GM08714 (cell line): ENCODE results near the gene GPATCH11.

ENCODE experiments used
- H3K4me3 ChIP-seq: fragments of 200-500 bp; sonication (Bioruptor generic); 2 replicates; pipeline ENCODE4 v1.5.1; 2014; ENCODE audit warnings: mild to moderate bottlenecking, low read length, inconsistent platforms
- ZNF274 ChIP-seq: IDR thresholded peaks from 2 replicates; pipeline ENCODE4 v1.6.1; 2012; ENCODE audit warnings: mild to moderate bottlenecking, low read depth, low read length

The GPATCH11 gene

DNA sequence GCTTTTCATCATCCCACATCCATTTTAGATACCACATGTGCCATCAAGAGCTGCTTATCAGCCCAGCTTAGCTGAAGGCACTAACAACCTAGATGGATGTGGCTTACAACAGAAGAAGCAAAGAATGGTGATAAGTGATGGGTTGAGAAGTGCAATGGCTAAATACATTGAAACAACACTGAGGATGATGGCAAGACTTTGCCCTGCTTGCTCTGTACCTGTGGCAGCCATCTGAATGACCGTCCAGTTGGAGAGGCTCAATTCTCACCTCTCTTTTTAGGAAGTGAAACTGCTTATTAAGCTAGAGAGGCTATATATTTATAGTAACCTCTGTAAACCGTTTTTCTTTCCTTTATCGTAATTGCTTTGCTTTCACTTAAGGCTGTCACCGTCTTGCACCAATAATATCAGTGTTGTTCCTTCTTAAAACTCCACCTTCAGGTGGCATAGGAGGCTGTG, 5.7 kb downstream of the GPATCH11 start:
- no peak overlapping the region; the same call in 1 of the 2 replicates for H3K4me3 ChIP-seq
- TF ChIP-seq ZNF274 = no peak

DNA sequence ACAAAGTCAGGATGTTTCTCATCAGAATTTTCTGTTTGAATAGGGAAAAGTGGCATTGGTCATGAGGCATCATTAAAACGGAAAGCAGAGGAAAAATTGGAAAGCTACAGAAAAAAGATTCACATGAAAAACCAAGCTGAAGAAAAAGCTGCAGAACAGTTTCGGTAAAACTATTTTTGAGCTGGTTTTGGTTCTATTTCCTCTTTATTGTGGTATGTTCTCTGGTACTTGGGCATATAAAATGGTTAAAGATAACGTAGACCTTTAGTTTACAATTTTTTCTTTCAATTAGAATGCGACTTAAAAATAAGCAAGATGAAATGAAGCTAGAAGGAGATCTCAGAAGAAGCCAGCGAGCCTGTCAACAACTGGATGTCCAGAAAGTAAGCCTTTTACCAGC, 7.6 kb downstream of the GPATCH11 start:
- H3K4me3 ChIP-seq = no peak overlapping the region
- no peak for TF ChIP-seq ZNF274

DNA sequence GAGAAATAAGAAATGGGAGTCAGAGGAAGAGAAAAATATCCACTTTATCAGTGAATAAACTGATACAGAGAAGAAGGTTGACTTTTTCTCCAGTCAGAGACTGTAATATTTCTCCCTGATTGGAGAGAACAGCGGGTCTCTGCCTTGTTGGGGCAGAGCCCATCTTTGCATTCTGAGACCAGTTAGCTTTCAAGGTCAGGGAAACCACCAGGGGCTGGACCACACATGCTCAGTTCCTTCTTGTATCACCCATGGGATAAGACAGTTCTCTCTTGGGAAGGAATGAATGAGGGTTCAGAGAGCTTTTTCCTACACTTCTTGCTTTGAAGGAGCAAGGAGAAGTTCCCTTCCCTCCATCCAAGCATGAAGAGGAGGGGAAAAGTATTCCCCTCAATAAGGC, 12.2 kb downstream of the GPATCH11 start:
- no peak overlapping the region for H3K4me3 ChIP-seq
- no peak for TF ChIP-seq ZNF274

DNA sequence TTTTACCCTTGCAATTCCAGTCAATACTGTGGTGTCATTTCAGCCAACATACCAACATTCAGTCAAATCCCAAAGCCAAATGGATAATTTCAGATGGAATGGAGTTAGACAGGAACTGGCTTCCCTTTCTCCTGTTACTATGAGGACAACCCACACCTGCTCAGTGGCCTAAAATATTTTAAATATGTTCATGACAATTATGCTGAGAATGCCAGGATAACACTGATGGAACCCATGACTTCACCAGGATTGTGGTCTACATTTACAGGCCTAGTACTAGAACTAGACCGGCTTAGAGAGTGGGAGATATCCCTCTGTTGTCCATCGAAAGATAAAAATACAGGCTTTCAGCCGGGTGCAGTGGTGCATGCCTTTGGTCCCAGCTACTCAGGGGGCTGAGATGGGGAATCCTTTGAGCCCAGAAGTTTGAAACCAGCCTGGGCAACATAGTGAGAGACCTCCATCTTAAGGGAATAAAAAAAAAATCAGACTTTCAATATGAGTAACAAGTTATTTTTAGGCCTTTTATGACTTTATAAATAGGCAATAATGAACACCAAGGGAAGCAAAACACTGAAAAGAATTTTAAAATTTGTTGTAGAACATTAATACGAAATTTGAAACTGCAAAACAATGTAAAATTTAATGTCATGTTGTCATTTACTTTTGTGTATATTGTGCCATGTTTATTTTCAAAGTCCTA, 14.2 kb downstream of the GPATCH11 start:
- no peak for TF ChIP-seq ZNF274
- H3K4me3 ChIP-seq = no peak overlapping the region

DNA sequence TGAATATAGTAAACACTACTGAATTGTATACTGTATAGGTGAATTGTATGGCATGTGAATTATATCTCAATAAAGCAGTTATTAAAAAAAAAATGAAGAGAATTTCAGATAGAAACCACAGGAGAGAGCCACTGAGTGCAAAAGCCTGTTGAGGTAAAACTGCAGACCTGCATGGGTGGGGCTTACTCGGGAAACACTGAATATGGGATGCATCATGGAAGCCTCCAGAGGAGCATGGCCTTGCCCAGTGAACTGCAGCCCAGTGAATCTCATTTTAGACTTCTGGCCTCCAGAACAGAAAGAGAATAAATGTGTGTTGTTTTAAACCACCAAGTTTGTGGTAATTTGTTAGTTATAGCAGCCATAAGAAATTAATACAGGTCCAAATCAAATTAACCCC, 15.7 kb downstream of the GPATCH11 start:
- TF ChIP-seq ZNF274 = no peak
- H3K4me3 ChIP-seq = no peak overlapping the region

DNA sequence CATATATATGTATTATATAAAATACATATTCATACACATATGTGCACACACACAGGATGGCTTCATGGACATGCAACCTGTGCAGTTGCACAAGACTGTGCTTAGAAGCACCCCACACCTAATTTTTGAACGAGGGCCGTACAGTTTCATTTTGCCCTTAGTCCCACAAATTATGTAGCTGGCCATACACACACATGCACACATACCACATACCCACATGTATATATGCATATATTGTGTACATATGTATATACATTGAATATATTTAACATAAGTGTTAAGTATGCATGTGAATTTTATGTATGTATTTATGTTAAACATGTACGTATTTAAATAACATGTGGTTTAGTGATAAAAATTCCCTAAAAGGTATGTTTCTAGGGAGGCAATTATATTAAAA, 18.3 kb downstream of the GPATCH11 start:
- H3K4me3 ChIP-seq = no peak overlapping the region
- TF ChIP-seq ZNF274 = no peak

DNA sequence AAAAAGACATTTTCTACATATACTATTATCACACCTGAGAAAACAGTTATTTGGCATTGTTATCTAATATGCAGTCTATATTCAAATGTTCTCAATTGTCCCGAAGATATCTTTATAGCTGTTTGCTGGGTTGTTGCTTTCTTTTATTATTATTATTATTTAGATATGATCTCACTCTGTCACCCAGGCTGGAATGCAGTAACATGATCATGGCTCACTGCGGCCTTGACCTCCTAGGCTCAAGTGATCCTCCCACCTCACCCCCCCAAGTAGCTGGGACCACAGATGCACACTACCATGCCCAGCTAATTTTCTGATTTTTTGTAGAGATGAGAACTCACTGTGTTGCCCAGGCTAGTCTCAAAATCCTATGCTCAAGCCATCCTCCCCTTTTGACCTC, 19.9 kb downstream of the GPATCH11 start:
- TF ChIP-seq ZNF274 = no peak

DNA sequence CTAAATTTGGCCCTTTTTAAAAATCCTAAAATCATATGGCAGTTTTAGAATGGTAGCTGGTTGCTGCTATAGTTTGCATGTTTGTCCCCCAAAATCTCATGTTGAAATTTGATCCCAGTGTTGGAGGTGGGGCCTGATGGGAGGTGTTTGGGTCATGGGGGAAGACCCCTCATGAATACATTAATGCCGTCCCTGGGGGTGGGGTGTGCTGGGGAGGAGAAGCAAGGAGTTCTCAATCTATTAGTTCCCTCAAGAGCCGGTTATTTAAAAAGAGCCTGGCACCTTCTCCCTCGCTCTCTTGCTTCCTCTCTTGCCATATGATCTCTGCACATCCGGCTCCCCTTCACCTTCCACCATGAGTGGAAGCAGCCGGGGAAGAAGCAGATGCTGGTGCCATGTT, 20.8 kb downstream of the GPATCH11 start:
- no peak overlapping the region for H3K4me3 ChIP-seq
- TF ChIP-seq ZNF274 = no peak

More for the DNA sequence above, 19.9 kb downstream of the GPATCH11 start:
- no peak overlapping the region for H3K4me3 ChIP-seq

DNA sequence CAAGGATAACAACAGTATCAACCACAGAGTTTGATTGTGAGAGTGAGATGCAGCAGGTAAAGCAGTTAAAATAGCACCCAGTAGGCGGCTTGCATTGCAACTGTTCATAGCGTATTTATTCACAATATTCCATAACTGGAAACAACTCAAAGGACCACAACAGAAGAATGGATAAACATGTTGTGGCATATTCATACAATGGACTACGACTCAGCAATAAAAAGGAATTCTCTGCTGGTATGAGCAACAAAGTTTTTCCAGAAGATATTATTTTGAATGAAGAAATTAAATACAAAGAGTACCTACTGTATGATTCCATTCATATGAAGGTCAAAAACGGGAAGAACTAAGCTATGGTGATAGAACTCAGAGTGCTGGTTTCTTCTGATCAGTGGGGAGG, 25.2 kb downstream of the GPATCH11 start:
- H3K4me3 ChIP-seq = no peak overlapping the region
- TF ChIP-seq ZNF274 = no peak

DNA sequence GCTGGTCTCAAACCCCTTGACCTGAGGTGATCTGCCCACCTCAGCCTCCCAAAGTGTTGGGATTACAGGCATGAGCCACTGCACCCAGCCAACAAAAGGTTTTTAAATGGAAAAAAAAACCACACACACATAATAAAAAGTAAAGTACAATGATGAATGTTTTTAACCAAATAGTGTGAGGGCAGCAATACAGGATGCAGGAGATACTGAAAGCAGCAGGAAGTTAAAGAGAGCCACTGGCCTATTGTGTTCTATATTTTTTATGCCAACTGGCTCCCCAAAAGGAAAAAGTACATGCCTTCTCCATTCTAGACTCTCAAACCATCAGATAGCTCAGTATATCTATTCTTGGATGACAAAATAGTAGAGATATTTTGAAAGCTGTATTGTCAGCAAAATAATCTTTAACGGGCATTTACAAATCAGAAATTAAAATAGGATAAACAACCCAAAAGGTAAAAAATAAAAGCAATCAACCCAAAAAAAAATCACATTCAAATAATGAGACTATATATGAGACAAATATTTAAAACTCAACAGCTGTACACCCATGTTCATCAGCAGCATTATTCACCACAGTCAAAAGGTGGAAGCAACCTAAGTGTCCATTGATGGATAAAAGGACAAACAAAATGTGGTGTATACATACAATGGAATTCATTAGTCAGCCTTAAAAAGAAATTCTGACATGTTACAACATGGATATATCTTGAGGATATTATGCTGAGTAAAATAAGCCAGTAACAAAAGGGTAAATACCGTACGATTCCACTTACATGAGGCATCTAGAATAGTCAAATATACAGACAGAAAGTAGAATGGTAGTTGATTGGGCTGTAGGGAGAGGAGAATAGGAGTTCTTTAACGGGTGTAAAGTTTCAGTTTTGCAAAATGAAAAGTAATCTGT, 26.2 kb downstream of the GPATCH11 start:
- TF ChIP-seq ZNF274 = no peak
- no peak overlapping the region for H3K4me3 ChIP-seq

DNA sequence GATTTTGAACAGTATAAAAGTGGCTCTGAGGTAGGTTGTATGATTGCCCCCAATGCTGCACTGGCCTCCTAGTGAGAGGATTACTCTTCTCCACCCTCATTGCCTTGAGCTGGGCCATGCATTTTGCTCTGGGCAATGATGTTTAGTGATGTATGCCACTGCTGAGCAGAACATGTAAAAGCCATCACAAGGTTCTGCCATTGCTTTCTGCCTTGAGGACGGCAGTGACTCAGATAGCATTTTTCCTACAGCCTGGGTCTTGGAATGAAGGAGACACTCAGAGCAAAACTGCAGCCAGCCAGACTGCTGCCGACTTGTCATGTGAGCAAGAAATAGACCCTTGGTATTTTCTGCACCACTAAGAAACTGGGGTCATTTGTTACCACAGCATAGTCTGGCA, 27.6 kb downstream of the GPATCH11 start:
- no peak overlapping the region for H3K4me3 ChIP-seq
- TF ChIP-seq ZNF274 = no peak

DNA sequence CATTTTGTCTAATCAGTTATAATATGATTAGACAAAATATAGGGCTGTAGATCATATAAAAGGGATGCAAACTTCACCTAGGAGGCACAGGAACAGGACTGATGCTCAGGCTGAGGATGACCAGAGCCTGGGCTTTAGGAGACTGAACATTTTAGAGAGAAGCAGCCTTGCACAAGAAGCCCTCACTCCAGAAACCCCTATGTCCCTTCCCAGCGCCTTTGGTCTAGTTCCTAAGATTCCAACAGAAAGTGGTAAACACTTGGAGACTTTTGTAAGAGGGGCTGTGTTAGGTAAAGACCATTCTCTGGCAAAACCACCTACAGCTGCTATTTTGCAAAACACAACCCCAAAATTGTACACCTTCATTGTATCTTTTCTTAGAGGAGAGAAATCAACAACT, 33.2 kb downstream of the GPATCH11 start:
- TF ChIP-seq ZNF274 = no peak
- no peak overlapping the region for H3K4me3 ChIP-seq

DNA sequence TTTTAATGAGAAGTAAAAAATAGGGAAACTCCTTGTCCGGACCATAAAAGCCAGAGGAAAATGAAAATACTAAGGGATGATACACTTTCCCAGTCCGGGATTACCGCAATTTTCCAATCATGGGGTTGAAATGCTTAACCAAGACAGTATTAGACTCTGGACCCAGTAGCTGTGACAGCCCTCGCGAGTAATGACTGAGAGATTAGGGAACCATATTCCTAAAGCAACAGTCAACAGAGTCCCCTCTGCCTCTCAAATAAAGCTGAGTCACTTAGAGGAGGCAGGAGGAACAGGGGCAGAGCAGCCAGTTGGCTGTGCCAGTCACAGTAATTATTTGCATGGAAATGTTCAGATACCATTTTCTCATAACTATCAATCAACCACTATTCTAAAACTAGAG, 34.8 kb downstream of the GPATCH11 start:
- H3K4me3 ChIP-seq = no peak overlapping the region
- TF ChIP-seq ZNF274 = no peak

DNA sequence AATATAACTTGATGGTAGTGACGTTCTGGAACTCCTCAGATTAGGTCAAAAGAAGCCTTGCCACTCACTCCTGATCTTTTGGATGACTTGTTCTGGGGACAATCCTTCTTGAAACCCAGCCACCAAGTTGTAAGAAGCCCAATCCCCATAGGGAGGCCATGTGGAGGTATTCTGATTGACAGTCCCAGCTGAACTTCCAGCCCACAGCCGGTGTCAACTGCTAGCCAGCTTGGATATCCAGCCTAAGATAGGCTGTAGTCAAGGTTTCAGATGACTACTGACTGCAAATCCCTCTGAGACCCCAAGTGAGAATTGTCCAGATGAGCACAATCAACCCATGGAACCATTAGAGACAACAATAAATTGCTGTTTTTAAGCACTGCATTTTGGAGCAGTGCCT, 41.1 kb downstream of the GPATCH11 start:
- TF ChIP-seq ZNF274 = no peak
- no peak overlapping the region for H3K4me3 ChIP-seq

DNA sequence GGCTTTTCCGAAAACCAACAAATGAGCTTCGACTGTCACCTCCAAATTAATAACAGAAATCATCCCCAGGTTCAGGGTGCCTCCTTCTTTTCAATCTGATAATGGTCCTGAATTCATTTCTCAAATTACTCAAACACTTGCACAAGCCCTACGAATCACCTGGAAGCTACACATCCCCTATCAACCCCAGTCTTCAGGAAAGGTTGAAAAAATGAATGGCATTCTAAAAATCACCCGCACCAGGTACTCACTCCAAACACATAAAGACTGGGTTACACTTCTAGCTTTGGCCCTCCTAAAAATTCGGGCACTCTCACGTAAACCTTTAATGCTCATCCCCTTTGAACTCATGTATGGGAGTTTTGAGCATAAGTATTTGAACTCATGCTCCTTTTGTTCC, 48.6 kb downstream of the GPATCH11 start:
- no peak overlapping the region for H3K4me3 ChIP-seq
- no peak for TF ChIP-seq ZNF274
